HepG2 (cell line): ENCODE data around the gene RPE. TPM values are rescaled to one million over a fixed set of nuclear protein-coding genes. Genes with fewer than 3 reads are reported as not detected.

Experiments
- polyA plus RNA-seq, 8 experiments: library from polyadenylated mRNA; depleted of rRNA in 3 of 8; stranded (reverse) in 7 of 8; unstranded in 1 of 8; fragments of >200 nt; fragmentation: Illumina TruSeq in 4 of 8; extraction: Trizol in 4 of 8; gene quantifications; 2 replicates each; pipeline versions ENCODE4 v1.2.1 to v1.2.3, GENCODE V29; 2011 to 2016; ENCODE audit warnings: low read depth in 4 of 8, missing spikeins in 1 of 8, mixed read lengths in 1 of 8; ENCODE audit not compliant: insufficient read depth in 1 of 8
- total RNA-seq, 5 experiments: library from RNA; depleted of rRNA; stranded (reverse); fragments of >200 nt; fragmentation: Illumina TruSeq; extraction: Trizol; gene quantifications; 2 replicates each; pipeline ENCODE4 v1.2.3, GENCODE V29; 2016; ENCODE audit warnings: low read depth in 1 of 5

RPE gene
- total and polyA plus RNA-seq, 2 of the 13 experiments (the other 11 are each of a cell fraction or from before 2014, with no cell fraction given) = 72.3 to 107 TPM

Other genes starting within 250 kb of the RPE start
- gene UNC80, start 230.8 kb upstream of the RPE start, total RNA-seq (2016; rRNA removed; fragmentation: Illumina TruSeq; extraction: Trizol) = not detected in 2 replicates
- not detected in 2 replicates for gene UNC80, start 230.8 kb upstream of the RPE start, polyA plus RNA-seq (2011; rRNA removed)
- 9.8 and 10.3 TPM in 2 replicates for gene KANSL1L, start 168.8 kb downstream of the RPE start, total RNA-seq (2016; rRNA removed; fragmentation: Illumina TruSeq; extraction: Trizol)
- 4.8 and 5.4 TPM in 2 replicates for gene KANSL1L, start 168.8 kb downstream of the RPE start, polyA plus RNA-seq (2011; rRNA removed)
- not detected in 2 replicates for gene ACADL, start 222.8 kb downstream of the RPE start, total RNA-seq (2016; rRNA removed; fragmentation: Illumina TruSeq; extraction: Trizol)
- not detected in 2 replicates for gene ACADL, start 222.8 kb downstream of the RPE start, polyA plus RNA-seq (2011; rRNA removed)